IMR-90 (cell line): ENCODE results near the gene NTNG2. TPM values are rescaled to one million over a fixed set of nuclear protein-coding genes. Genes with fewer than 3 reads are reported as not detected.

Experiments
- ATAC-seq: fragments of 200-7000 bp; cut with Tn5 transposase; 2 replicates; pipeline ENCODE4 v1.9.1; 2020; ENCODE audit warnings: low read depth, mild to moderate bottlenecking, moderate library complexity
- BruUV-seq: library from RNA; stranded (reverse); fragments of 400-500 nt; replicated peaks from 2 replicates; lab custom pipeline; 2021; lab: Mats Ljungman, UMichigan
- CTCF ChIA-PET: fragments of 300-600 bp; formaldehyde crosslinking; extraction: SDS; loops from one replicate; lab custom pipeline; 2021; ENCODE audit warnings: antibody characterized with exemption; lab: Yijun Ruan, JAX
- POLR2A ChIA-PET: fragments of 300-600 bp; sonication (Branson Sonifier 250); formaldehyde crosslinking; loops from one replicate; lab custom pipeline; 2022; ENCODE audit warnings: antibody characterized with exemption; ENCODE audit not compliant: unreplicated experiment; lab: Charles Lee
- DNase-seq: peaks from one replicate; pipeline ENCODE4 v3.0.0; 2013
- H2AFZ ChIP-seq: replicated peaks from 2 replicates; pipeline ENCODE3; 2013; ENCODE audit warnings: low read length, mild to moderate bottlenecking; ENCODE audit not compliant: poor library complexity
- H2AK5ac ChIP-seq: 2 replicates; pipeline ENCODE4 v1.6.1; 2013; ENCODE audit warnings: low read depth, low read length, inconsistent platforms
- H2AK9ac ChIP-seq: replicated peaks from 2 replicates; pipeline ENCODE3; 2013; ENCODE audit warnings: mild to moderate bottlenecking, low read depth, low read length, moderate library complexity; ENCODE audit not compliant: poor library complexity
- H2BK120ac ChIP-seq: 2 replicates; pipeline ENCODE4 v1.6.1; 2013; ENCODE audit warnings: low read depth, low read length, inconsistent platforms
- H2BK15ac ChIP-seq: 3 replicates; pipeline ENCODE4 v1.6.1; 2013; ENCODE audit warnings: low read depth, low read length, inconsistent platforms
- H2BK20ac ChIP-seq: 2 replicates; pipeline ENCODE4 v1.6.1; 2013; ENCODE audit warnings: low read depth, mild to moderate bottlenecking, inconsistent platforms, low read length, moderate library complexity
- H2BK5ac ChIP-seq: 2 replicates; pipeline ENCODE4 v1.6.1; 2013; ENCODE audit warnings: mild to moderate bottlenecking, low read depth, low read length, inconsistent platforms; ENCODE audit not compliant: poor library complexity, severe bottlenecking
- H3K14ac ChIP-seq: replicated peaks from 2 replicates; pipeline ENCODE4 v1.6.1; 2013; ENCODE audit warnings: low read depth, low read length, inconsistent platforms
- H3K18ac ChIP-seq: 2 replicates; pipeline ENCODE4 v1.6.1; 2013; ENCODE audit warnings: low read depth, low read length, control low read depth
- H3K23ac ChIP-seq: 2 replicates; pipeline ENCODE4 v1.6.1; 2013; ENCODE audit warnings: low read depth, low read length, inconsistent platforms
- H3K27ac ChIP-seq: 2 replicates; pipeline ENCODE4 v1.5.1; 2013; ENCODE audit warnings: mild to moderate bottlenecking, control low read depth, low read length; ENCODE audit not compliant: insufficient read depth
- H3K27me3 ChIP-seq: 2 replicates; pipeline ENCODE4 v1.6.1; 2013; ENCODE audit warnings: low read length; ENCODE audit not compliant: control insufficient read depth, insufficient read depth
- H3K36me3 ChIP-seq: 2 replicates; pipeline ENCODE4 v1.6.1; 2013; ENCODE audit warnings: low read length, mixed read lengths; ENCODE audit not compliant: control insufficient read depth, insufficient read depth
- H3K4ac ChIP-seq: 2 replicates; pipeline ENCODE4 v1.6.1; 2013; ENCODE audit warnings: low read depth, low read length, inconsistent platforms
- H3K4me1 ChIP-seq: 2 replicates; pipeline ENCODE4 v1.6.1; 2013; ENCODE audit warnings: low read length, mixed read lengths; ENCODE audit not compliant: control insufficient read depth, insufficient read depth
- H3K4me2 ChIP-seq: 2 replicates; pipeline ENCODE4 v1.6.1; 2013; ENCODE audit warnings: low read depth, mild to moderate bottlenecking, control low read depth, low read length, moderate library complexity
- H3K4me3 ChIP-seq: 2 replicates; pipeline ENCODE4 v1.5.1; 2013; ENCODE audit warnings: low read depth, mild to moderate bottlenecking, control low read depth, low read length, moderate library complexity; ENCODE audit not compliant: insufficient read depth
- H3K56ac ChIP-seq: 2 replicates; pipeline ENCODE4 v1.6.1; 2013; ENCODE audit warnings: low read length, inconsistent platforms; ENCODE audit not compliant: insufficient read depth; ENCODE audit errors: extremely low read depth
- H3K79me1 ChIP-seq, 2 experiments: 2 replicates each; pipeline ENCODE4 v1.6.1; 2013; ENCODE audit warnings: low read length in 2 of 2, inconsistent platforms in 1 of 2, low read depth in 1 of 2
- H3K9ac ChIP-seq: 2 replicates; pipeline ENCODE4 v1.6.1; 2013; ENCODE audit warnings: low read depth, low read length, control low read depth
- H3K9me1 ChIP-seq: 2 replicates; pipeline ENCODE4 v1.6.1; 2013; ENCODE audit warnings: low read length, inconsistent platforms; ENCODE audit not compliant: insufficient read depth
- H3K9me3 ChIP-seq: 2 replicates; pipeline ENCODE4 v1.6.1; 2013; ENCODE audit warnings: low read length; ENCODE audit not compliant: control insufficient read depth, insufficient read depth
- H4K20me1 ChIP-seq: 2 replicates; pipeline ENCODE4 v1.6.1; 2013; ENCODE audit warnings: low read length, inconsistent platforms; ENCODE audit not compliant: insufficient read depth
- H4K5ac ChIP-seq: 2 replicates; pipeline ENCODE4 v1.6.1; 2013; ENCODE audit warnings: mild to moderate bottlenecking, low read depth, low read length, control low read depth
- H4K8ac ChIP-seq, 2 experiments: 2 replicates each; pipeline ENCODE4 v1.6.1; 2013; ENCODE audit warnings: low read depth in 2 of 2, low read length in 2 of 2, control low read depth in 1 of 2, inconsistent platforms in 1 of 2
- H4K91ac ChIP-seq: 2 replicates; pipeline ENCODE4 v1.6.1; 2013; ENCODE audit warnings: low read depth, low read length, inconsistent platforms; ENCODE audit not compliant: insufficient read depth
- BHLHE40 ChIP-seq: fragments of 150-350 bp; IDR thresholded peaks from 2 replicates; pipeline ENCODE4 v1.6.1; 2016; ENCODE audit warnings: mild to moderate bottlenecking, low read depth, low read length
- FOS ChIP-seq: fragments of 150-350 bp; IDR thresholded peaks from 2 replicates; pipeline ENCODE4 v1.6.1; 2016; ENCODE audit warnings: low read depth, low read length
- MXI1 ChIP-seq: IDR thresholded peaks from 2 replicates; pipeline ENCODE4 v1.6.1; 2012; ENCODE audit warnings: low read depth, mild to moderate bottlenecking, low read length, moderate library complexity, borderline replicate concordance
- RCOR1 ChIP-seq: IDR thresholded peaks from 2 replicates; pipeline ENCODE4 v1.6.1; 2012; ENCODE audit warnings: mild to moderate bottlenecking, low read length, improper control_type of control experiment; ENCODE audit not compliant: insufficient replicate concordance
- WGBS, 2 experiments: methylation state at CpG; one replicate each; pipeline versions ENCODE4 v1.1.5 to v1.1.7; 2013; ENCODE audit warnings: missing lambda C conversion rate in 2 of 2; ENCODE audit not compliant: insufficient read length in 1 of 2; ENCODE audit errors: extremely low coverage in 2 of 2; 5-methylcytosine and 5-hydroxymethylcytosine counted together
- dilution Hi-C: fragments of 300-500 bp; cut with HindIII; formaldehyde crosslinking; loops from one replicate; pipeline ENCODE4 v1.14.3; 2018; ENCODE audit warnings: low sequenced_read_pairs; ENCODE audit not compliant: unreplicated experiment
- in situ Hi-C: fragments of 300-500 bp; cut with MboI; formaldehyde crosslinking; loops from 3 replicates; pipeline ENCODE4 v1.14.3; 2019; ENCODE audit warnings: low sequenced_read_pairs, inconsistent platforms, mixed read lengths
- intact Hi-C: fragments of 100-400 bp; cut with micrococcal nuclease; formaldehyde crosslinking; loops from 2 replicates; pipeline ENCODE4 v1.10.0; 2022
- polyA plus RNA-seq, 3 experiments: library from polyadenylated mRNA; depleted of rRNA; stranded (reverse); fragments of >200 nt; gene quantifications; 2 replicates each; pipeline ENCODE4 v1.2.3, GENCODE V29; 2012; ENCODE audit warnings: low replicate concordance in 1 of 3
- total RNA-seq: library from RNA; depleted of rRNA; stranded (reverse); fragments of >200 nt; gene quantifications from 2 replicates; pipeline ENCODE4 v1.2.3, GENCODE V29; 2012

NTNG2 gene
- total and polyA plus RNA-seq, 2 of the 4 experiments (the other 2 are of a cell fraction) = 0.54 to 0.84 TPM

- ChIA-PET CTCF (no interaction called here), POLR2A (no interaction called here)
- Histone ChIP-seq H3K4me2 (no peak overlapping the region), H4K8ac (no peak overlapping the region), H3K18ac (no peak overlapping the region), H2BK15ac (no peak overlapping the region), H2AK5ac (no peak overlapping the region), H3K23ac (no peak overlapping the region), H3K79me1 (no peaks in the 10 kb centered on the region), H3K9me1 (no peaks in the 10 kb centered on the region), H4K20me1 (no peaks in the 10 kb centered on the region; the same call in 1 of the 2 replicates), H3K4me3 (no peak overlapping the region), H2AFZ (no peak overlapping the region), H3K9ac (no peak overlapping the region), H2AK9ac (no peak overlapping the region), H2BK120ac (no peak overlapping the region), H3K27ac (no peak overlapping the region), H3K9me3 (peaks cover 7% of the 10 kb centered on the region), H3K14ac (no peak overlapping the region), H3K4me1 (no peaks in the 10 kb centered on the region), H2BK5ac (no peak overlapping the region), H3K4ac (no peak overlapping the region), H3K56ac (no peak overlapping the region), H4K5ac (no peak overlapping the region), H4K91ac (no peak overlapping the region), H3K27me3 (peaks cover 53% of the 10 kb centered on the region), H2BK20ac (no peak overlapping the region), H3K36me3 (no peaks in the 10 kb centered on the region)
- intact Hi-C loops (no loop called here), dilution Hi-C loops (no loop called here), in situ Hi-C loops (no loop called here)
- DNase-seq (no peak), ATAC-seq (no peak)
- TF ChIP-seq RCOR1 (no peak), BHLHE40 (no peak), MXI1 (no peak), FOS (no peak)
- WGBS, 2 experiments = 37% methylated on average over 4 of the region's 21 CpGs; no CpG with 5 or more reads in 1 of the 2 experiments
- BruUV-seq = no TSS peak
Measured at GRCh38 chr9:132201780-132202703, 40.2 kb downstream of the NTNG2 start.
